K562 (cell line): ENCODE data around the gene S100A10. TPM values are rescaled to one million over a fixed set of nuclear protein-coding genes. Genes with fewer than 3 reads are reported as not detected.
A peak's percentile ranks its signal among the peaks of the same experiment; 100 is the strongest.

Source experiments
- BRD4 ChIP-seq: fragments of 200-600 bp; sonication (generic); IDR thresholded peaks from 2 replicates; pipeline ENCODE4 v1.6.1; 2017; ENCODE audit warnings: inconsistent platforms
- BRD9 ChIP-seq: fragments of 450-650 bp; IDR thresholded peaks from 2 replicates; pipeline ENCODE4 v1.6.1; 2018; ENCODE audit warnings: low read depth; ENCODE audit not compliant: partially characterized antibody
- FOXK1 ChIP-seq: sonication (generic); formaldehyde crosslinking; IDR thresholded peaks from 2 replicates; pipeline ENCODE4 v1.8.0; 2022; ENCODE audit warnings: missing genetic modification reagents, mild to moderate bottlenecking, borderline replicate concordance
- GABPA ChIP-seq: fragments of 200-800 bp; sonication (Bioruptor generic); conservative IDR thresholded peaks from 2 replicates; pipeline ENCODE4 v1.6.1; 2016; ENCODE audit warnings: low read depth, missing genetic modification characterization, missing compliant biosample characterization
- GABPB1 ChIP-seq: sonication (generic); formaldehyde crosslinking; IDR thresholded peaks from 2 replicates; pipeline ENCODE4 v1.8.0; 2022; ENCODE audit warnings: mild to moderate bottlenecking, missing genetic modification reagents
- GATAD2B ChIP-seq: fragments of 450-650 bp; IDR thresholded peaks from 2 replicates; pipeline ENCODE4 v1.6.1; 2017; ENCODE audit warnings: mild to moderate bottlenecking, borderline replicate concordance
- HSF4 ChIP-seq: fragments of 250-450 bp; sonication (Bioruptor Pico); IDR thresholded peaks from 2 replicates; pipeline ENCODE4 v2.1.2; 2022; ENCODE audit warnings: mild to moderate bottlenecking, moderate library complexity, borderline replicate concordance
- NCOA1 ChIP-seq: fragments of 450-650 bp; IDR thresholded peaks from 2 replicates; pipeline ENCODE4 v1.6.1; 2016; ENCODE audit warnings: low read depth
- NCOA2 ChIP-seq, 2 experiments: fragments of 450-650 bp; IDR thresholded peaks; 2 replicates each; pipeline ENCODE4 v1.6.1; 2018; ENCODE audit warnings: mild to moderate bottlenecking in 2 of 2, moderate library complexity in 1 of 2; ENCODE audit not compliant: partially characterized antibody in 2 of 2
- OTX1 ChIP-seq: fragments of 450-650 bp; formaldehyde crosslinking; IDR thresholded peaks from 2 replicates; pipeline ENCODE4 v1.4.0; 2022; ENCODE audit warnings: mild to moderate bottlenecking
- PHB ChIP-seq: fragments of 250-450 bp; sonication (Bioruptor Pico); IDR thresholded peaks from 2 replicates; pipeline ENCODE4 v1.5.0; 2021
- POLR2AphosphoS2 ChIP-seq: IDR thresholded peaks from 2 replicates; pipeline ENCODE4 v1.6.1; 2012; ENCODE audit warnings: low read length, improper control_type of control experiment
- SMARCE1 ChIP-seq: fragments of 450-650 bp; IDR thresholded peaks from 2 replicates; pipeline ENCODE4 v1.7.1; 2016; ENCODE audit warnings: mild to moderate bottlenecking
- SMC3 ChIP-seq: conservative IDR thresholded peaks from 2 replicates; pipeline ENCODE4 v1.6.1; 2011; ENCODE audit warnings: low read depth, low read length, improper control_type of control experiment; ENCODE audit not compliant: insufficient read depth
- TAF1 ChIP-seq: IDR thresholded peaks from 2 replicates; pipeline ENCODE4 v1.6.1; 2011; ENCODE audit warnings: mild to moderate bottlenecking, low read length, moderate library complexity; ENCODE audit not compliant: insufficient read depth, control insufficient read depth, severe bottlenecking; ENCODE audit errors: extremely low read depth
- TEAD2 ChIP-seq: fragments of 450-650 bp; IDR thresholded peaks from 2 replicates; pipeline ENCODE4 v1.6.1; 2016; ENCODE audit warnings: missing genetic modification characterization, control low read depth, missing compliant biosample characterization
- XRCC5 ChIP-seq: fragments of 200-400 bp; formaldehyde crosslinking; IDR thresholded peaks from 2 replicates; pipeline ENCODE4 v1.6.1; 2017; ENCODE audit warnings: low read depth, mild to moderate bottlenecking, low read length
- ZFX ChIP-seq: sonication (generic); formaldehyde crosslinking; IDR thresholded peaks from 2 replicates; pipeline ENCODE4 v1.8.0; 2022; ENCODE audit warnings: mild to moderate bottlenecking, missing genetic modification reagents, moderate library complexity
- ZNF316 ChIP-seq: fragments of 450-650 bp; IDR thresholded peaks from 2 replicates; pipeline ENCODE4 v1.6.1; 2016
- ZNF41 ChIP-seq: fragments of 250-450 bp; sonication (Bioruptor Pico); conservative IDR thresholded peaks from 2 replicates; pipeline ENCODE4 v1.4.0; 2020; ENCODE audit warnings: mild to moderate bottlenecking
- ZNF584 ChIP-seq: fragments of 200-800 bp; sonication (Bioruptor generic); IDR thresholded peaks from 2 replicates; pipeline ENCODE4 v1.6.1; 2016; ENCODE audit warnings: low read depth, mild to moderate bottlenecking, missing genetic modification characterization, missing compliant biosample characterization
- polyA plus RNA-seq, 8 experiments: library from polyadenylated mRNA; depleted of rRNA in 4 of 8; stranded (reverse) in 5 of 8; unstranded in 3 of 8; fragments of >200 nt; fragmentation: Nextera tagmentation in 2 of 8; fragmentation: Illumina TruSeq in 1 of 8; extraction: Ambion mirVana in 2 of 8; extraction: Trizol in 1 of 8; gene quantifications; 2 replicates each; pipeline versions ENCODE4 v1.2.1 to v1.2.3, GENCODE V29; 2011 to 2014; ENCODE audit warnings: inconsistent platforms in 1 of 8, missing spikeins in 1 of 8
- total RNA-seq, 7 experiments: library from RNA; depleted of rRNA in 6 of 7; stranded (reverse); fragments of >200 nt in 6 of 7; fragmentation: Illumina TruSeq in 2 of 7; extraction: Trizol in 2 of 7; gene quantifications; 2 replicates each; pipeline versions ENCODE4 v1.2.1 to v1.2.3, GENCODE V29; 2011 to 2021; ENCODE audit warnings: low replicate concordance in 1 of 7
- TF ChIP-seq, protein P1 (sequence below), 2 experiments: IDR thresholded peaks; 2 replicates each; pipeline ENCODE4 v1.6.1; 2011; ENCODE audit warnings: borderline replicate concordance in 1 of 2, control low read depth in 1 of 2, low read depth in 1 of 2, low read length in 1 of 2, mild to moderate bottlenecking in 1 of 2, mixed read lengths in 1 of 2, moderate library complexity in 1 of 2; ENCODE audit not compliant: insufficient read depth in 1 of 2, insufficient read length in 1 of 2, poor library complexity in 1 of 2, severe bottlenecking in 1 of 2; ENCODE audit errors: extremely low read depth in 1 of 2
- TF ChIP-seq, protein P2 (sequence below): sonication (generic); formaldehyde crosslinking; IDR thresholded peaks from 2 replicates; pipeline ENCODE4 v1.9.0; 2022; ENCODE audit warnings: mild to moderate bottlenecking, missing genetic modification reagents
- TF ChIP-seq, protein P3 (sequence below), 2 experiments: fragments of 200-800 bp in 1 of 2; sonication (Bioruptor generic) in 1 of 2; sonication (generic) in 1 of 2; formaldehyde crosslinking in 1 of 2; IDR thresholded peaks in 1 of 2; conservative IDR thresholded peaks in 1 of 2; 2 replicates each; pipeline versions ENCODE4 v1.5.0 to v1.6.1; 2016 to 2020; ENCODE audit warnings: missing compliant biosample characterization in 1 of 2, missing genetic modification characterization in 1 of 2, missing genetic modification reagents in 1 of 2

S100A10 gene
- total and polyA plus RNA-seq, 9 of the 15 experiments (the other 6 are each of a cell fraction or from before 2014, with no cell fraction given), result 0.32 to 1.6 (median 0.50) TPM; not detected in 3

DNA sequence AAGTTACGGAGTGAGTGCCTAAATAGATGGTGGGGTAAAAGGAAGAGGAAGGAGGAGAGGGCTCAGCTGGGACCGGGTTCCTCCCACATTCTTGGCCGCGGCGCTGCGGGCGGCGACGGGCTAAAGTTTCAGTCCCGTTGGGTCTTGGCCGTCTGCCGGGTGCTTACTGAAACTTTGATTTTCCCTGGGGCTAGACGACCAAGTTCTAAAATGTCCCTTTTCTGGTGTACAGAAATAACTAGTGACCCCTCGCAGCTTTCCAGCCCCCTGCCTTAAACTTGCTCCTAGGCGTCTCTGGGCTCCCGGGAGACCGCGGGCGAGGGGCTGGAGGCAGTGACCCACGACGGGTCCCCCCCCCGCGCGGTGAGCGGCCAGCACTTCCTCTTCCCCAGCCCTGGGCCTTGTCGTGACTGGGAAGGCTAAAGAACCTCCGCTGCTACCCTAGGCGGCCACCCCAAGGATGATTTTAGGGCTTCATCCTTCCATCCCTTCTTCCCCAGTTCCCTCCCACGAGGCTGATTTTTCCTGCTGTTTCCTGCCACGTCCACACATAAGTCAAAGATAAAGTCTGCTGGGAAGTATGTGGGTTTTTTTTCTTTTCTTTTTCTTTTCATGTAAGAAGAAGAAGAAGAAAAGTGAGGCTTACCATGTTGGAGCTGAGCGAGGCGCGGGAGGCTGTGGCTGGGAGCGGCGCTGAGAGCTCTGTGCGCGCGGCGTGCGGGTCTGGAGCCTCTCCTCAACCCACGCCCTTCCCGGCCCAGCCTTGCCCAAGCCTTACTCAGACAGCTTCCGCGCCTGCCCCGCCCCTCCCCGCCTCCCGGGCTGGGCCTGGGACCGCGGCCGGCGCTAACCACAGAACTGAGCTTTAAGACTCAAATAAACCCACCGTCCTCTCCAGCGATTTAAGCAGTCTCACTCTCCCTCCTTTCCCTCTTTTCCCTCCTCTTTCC, 42.9 kb upstream of the S100A10 start, which contains the start of gene S100A11 (continued):
- 0 out of 2 replicates have a peak, but pooled peaks have one; percentile 34 for TF ChIP-seq GATAD2B
- TF ChIP-seq POLR2AphosphoS2, result peak; percentile 36; the same call in 1 of the 2 replicates
- 0 out of 2 replicates have a peak, but pooled peaks have one; percentile 64 for TF ChIP-seq FOXK1 (CRISPR knock-in tag)
- 0 out of 2 replicates have a peak, but pooled peaks have one; percentile 55 for TF ChIP-seq SMARCE1
- TF ChIP-seq BRD9, result peak; percentile 34
- no peak for TF ChIP-seq ZNF316
- no peak for TF ChIP-seq TEAD2 (tag)
- TF ChIP-seq XRCC5, result 0 out of 2 replicates have a peak, but pooled peaks have one; percentile 23
- TF ChIP-seq ZNF41 (CRISPR knock-in tag), result no peak
- TF ChIP-seq, protein P1, sequence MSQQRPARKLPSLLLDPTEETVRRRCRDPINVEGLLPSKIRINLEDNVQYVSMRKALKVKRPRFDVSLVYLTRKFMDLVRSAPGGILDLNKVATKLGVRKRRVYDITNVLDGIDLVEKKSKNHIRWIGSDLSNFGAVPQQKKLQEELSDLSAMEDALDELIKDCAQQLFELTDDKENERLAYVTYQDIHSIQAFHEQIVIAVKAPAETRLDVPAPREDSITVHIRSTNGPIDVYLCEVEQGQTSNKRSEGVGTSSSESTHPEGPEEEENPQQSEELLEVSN (IDR thresholded peaks at IDR 0.05; ENCODE audit: borderline replicate concordance in 1 of 2, extremely low read depth in 1 of 2, insufficient read depth in 1 of 2, insufficient read length in 1 of 2, low read depth in 1 of 2, low read length in 1 of 2, poor library complexity in 1 of 2, severe bottlenecking in 1 of 2), result peak in 1 of 2 experiments; percentile 50
- 0 out of 2 replicates have a peak, but pooled peaks have one; percentile 20 for TF ChIP-seq HSF4 (CRISPR knock-in tag)
- TF ChIP-seq SMC3, result no peak
- peak; percentile 90 for TF ChIP-seq ZFX (CRISPR knock-in tag)
- TF ChIP-seq, protein P2, sequence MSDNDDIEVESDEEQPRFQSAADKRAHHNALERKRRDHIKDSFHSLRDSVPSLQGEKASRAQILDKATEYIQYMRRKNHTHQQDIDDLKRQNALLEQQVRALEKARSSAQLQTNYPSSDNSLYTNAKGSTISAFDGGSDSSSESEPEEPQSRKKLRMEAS (CRISPR knock-in tag), result 0 out of 2 replicates have a peak, but pooled peaks have one; percentile 28
- TF ChIP-seq, protein P3, sequence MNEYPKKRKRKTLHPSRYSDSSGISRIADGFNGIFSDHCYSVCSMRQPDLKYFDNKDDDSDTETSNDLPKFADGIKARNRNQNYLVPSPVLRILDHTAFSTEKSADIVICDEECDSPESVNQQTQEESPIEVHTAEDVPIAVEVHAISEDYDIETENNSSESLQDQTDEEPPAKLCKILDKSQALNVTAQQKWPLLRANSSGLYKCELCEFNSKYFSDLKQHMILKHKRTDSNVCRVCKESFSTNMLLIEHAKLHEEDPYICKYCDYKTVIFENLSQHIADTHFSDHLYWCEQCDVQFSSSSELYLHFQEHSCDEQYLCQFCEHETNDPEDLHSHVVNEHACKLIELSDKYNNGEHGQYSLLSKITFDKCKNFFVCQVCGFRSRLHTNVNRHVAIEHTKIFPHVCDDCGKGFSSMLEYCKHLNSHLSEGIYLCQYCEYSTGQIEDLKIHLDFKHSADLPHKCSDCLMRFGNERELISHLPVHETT (CRISPR knock-in tag; conservative IDR thresholded peaks at IDR 0.05 in 1 of 2, IDR thresholded peaks at IDR 0.05 in 1 of 2), result peak in 1 of 2 experiments; percentile 29; a peak in 2 of 4 replicates
- peak; percentile 63 for TF ChIP-seq GABPB1 (CRISPR knock-in tag)
- 0 out of 2 replicates have a peak, but pooled peaks have one; percentile 47 for TF ChIP-seq ZNF584 (CRISPR knock-in tag)
- TF ChIP-seq OTX1 (CRISPR knock-in tag), result no peak
- 0 out of 2 replicates have a peak, but pooled peaks have one; percentile 20 for TF ChIP-seq NCOA1
- peak; percentile 68 for TF ChIP-seq GABPA (tag)
- no peak for TF ChIP-seq PHB (CRISPR knock-in tag)
- no peak for TF ChIP-seq NCOA2 (IDR thresholded peaks at IDR 0.05; ENCODE audit: partially characterized antibody in 2 of 2)
- 0 out of 2 replicates have a peak, but pooled peaks have one; percentile 44 for TF ChIP-seq BRD4
- TF ChIP-seq TAF1, result peak; percentile 90
